ENCODE measurements around the gene NRG2.

DNA sequence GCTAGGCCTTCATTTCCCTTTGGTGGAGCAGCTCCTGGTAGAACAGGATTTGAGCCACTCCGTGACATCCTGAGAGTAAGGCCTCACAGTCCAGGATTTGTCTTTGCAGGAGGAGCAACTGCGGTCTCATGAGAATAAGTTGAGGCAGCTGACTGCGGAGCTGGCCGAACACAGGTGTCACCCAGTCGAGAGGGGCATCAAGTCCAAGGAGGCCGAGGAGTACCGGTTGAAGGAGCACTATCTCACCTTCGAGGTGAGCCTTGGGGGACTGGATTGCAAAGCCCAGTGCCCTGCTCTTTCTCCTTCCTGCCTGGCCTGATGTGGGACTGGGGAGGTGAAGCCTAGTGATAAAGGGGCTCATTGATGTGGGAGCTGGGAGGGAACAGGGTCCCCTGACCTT is 203.2 kb downstream of the NRG2 start:
- TF ChIP-seq, protein P1, sequence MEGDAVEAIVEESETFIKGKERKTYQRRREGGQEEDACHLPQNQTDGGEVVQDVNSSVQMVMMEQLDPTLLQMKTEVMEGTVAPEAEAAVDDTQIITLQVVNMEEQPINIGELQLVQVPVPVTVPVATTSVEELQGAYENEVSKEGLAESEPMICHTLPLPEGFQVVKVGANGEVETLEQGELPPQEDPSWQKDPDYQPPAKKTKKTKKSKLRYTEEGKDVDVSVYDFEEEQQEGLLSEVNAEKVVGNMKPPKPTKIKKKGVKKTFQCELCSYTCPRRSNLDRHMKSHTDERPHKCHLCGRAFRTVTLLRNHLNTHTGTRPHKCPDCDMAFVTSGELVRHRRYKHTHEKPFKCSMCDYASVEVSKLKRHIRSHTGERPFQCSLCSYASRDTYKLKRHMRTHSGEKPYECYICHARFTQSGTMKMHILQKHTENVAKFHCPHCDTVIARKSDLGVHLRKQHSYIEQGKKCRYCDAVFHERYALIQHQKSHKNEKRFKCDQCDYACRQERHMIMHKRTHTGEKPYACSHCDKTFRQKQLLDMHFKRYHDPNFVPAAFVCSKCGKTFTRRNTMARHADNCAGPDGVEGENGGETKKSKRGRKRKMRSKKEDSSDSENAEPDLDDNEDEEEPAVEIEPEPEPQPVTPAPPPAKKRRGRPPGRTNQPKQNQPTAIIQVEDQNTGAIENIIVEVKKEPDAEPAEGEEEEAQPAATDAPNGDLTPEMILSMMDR (IDR thresholded peaks at IDR 0.05) = no peak
- TF ChIP-seq ZFX (IDR thresholded peaks at IDR 0.05; ENCODE audit: borderline replicate concordance) = no peak

Data from 22Rv1 (cell line).